Thyroid gland (tissue), 4 donors: ENCODE data around the gene SNAPC4. TPM values are rescaled to one million over a fixed set of nuclear protein-coding genes. Genes with fewer than 3 reads are reported as not detected.

ENCODE experiments used
- DNase-seq, 2 donors: peaks; one replicate each; pipeline ENCODE4 v3.0.0-alpha.2; 2019
- H3K27ac ChIP-seq, 3 donors: fragments of 200-600 bp; sonication (generic); 1 replicate in 2 of 3; 2 replicates in 1 of 3; pipeline ENCODE4 v1.5.1; 2016 to 2019; ENCODE audit warnings: mild to moderate bottlenecking in 1 of 3, moderate library complexity in 1 of 3
- H3K27me3 ChIP-seq: fragments of 200-600 bp; sonication (generic); one replicate; pipeline ENCODE4 v1.5.1; 2019
- H3K36me3 ChIP-seq, 2 donors: fragments of 200-600 bp; sonication (generic); one replicate each; pipeline ENCODE4 v1.5.1; 2016 to 2019
- H3K4me1 ChIP-seq, 2 donors: fragments of 200-600 bp; sonication (generic); one replicate each; pipeline ENCODE4 v1.5.1; 2017 to 2019
- H3K4me3 ChIP-seq, 3 donors: fragments of 200-600 bp; sonication (generic); replicated peaks in 1 of 3; 1 replicate in 2 of 3; 2 replicates in 1 of 3; pipeline ENCODE4 v1.5.1; 2016; ENCODE audit warnings: mild to moderate bottlenecking in 1 of 3
- H3K9me3 ChIP-seq: fragments of 200-600 bp; sonication (generic); one replicate; pipeline ENCODE4 v1.5.1; 2017
- CTCF ChIP-seq, 6 experiments: fragments of 200-600 bp in 3 of 6; fragments of 450-650 bp in 3 of 6; sonication (generic) in 3 of 6; IDR thresholded peaks; one replicate each; pipeline ENCODE4 v1.5.1; 2016 to 2019; ENCODE audit warnings: antibody characterized with exemption in 6 of 6, mild to moderate bottlenecking in 2 of 6, inconsistent platforms in 1 of 6, moderate library complexity in 1 of 6
- POLR2A ChIP-seq, 2 donors: fragments of 450-650 bp; IDR thresholded peaks; one replicate each; pipeline ENCODE4 v1.6.1; 2017; ENCODE audit warnings: antibody characterized with exemption in 2 of 2, mild to moderate bottlenecking in 2 of 2, moderate library complexity in 1 of 2
- WGBS, 2 donors: methylation state at CpG; one replicate each; pipeline ENCODE4 v1.1.5; 2017; 5-methylcytosine and 5-hydroxymethylcytosine counted together
- intact Hi-C: fragments of 100-400 bp; cut with DNase I; formaldehyde crosslinking; loops from one replicate; pipeline ENCODE4 v1.15.1; 2023
- total RNA-seq, 4 donors: library from RNA; depleted of rRNA; stranded (reverse); fragments of >200 nt; gene quantifications; one replicate each; pipeline ENCODE4 v1.2.3, GENCODE V29; 2016

Gene SNAPC4
- total RNA-seq, 4 donors from 2014 or later, result 7.0 to 8.0 (median 7.5) TPM

GRCh38 chr9:136358016-136358415 is 42.0 kb downstream of the SNAPC4 start:
- TF ChIP-seq CTCF (IDR thresholded peaks at IDR 0.05) (no peak), POLR2A (IDR thresholded peaks at IDR 0.05) (no peak)
- Histone ChIP-seq H3K9me3 (no peaks in the 10 kb centered on the region), H3K27ac (no peak overlapping the region), H3K4me3 (no peak overlapping the region), H3K4me1 (peaks cover 4 to 19% of the 10 kb centered on the region in 2 donors), H3K27me3 (no peaks in the 10 kb centered on the region), H3K36me3 (no peaks in the 10 kb centered on the region)
- DNase-seq, result no peak
- WGBS, 2 donors, result 90 to 94% methylated on average over 9 to 11 of the region's 29 CpGs
- intact Hi-C loops, result no loop called here

GRCh38 chr9:136357202-136357725 is 42.7 kb downstream of the SNAPC4 start:
- Histone ChIP-seq H3K36me3 (no peaks in the 10 kb centered on the region), H3K27ac (no peak overlapping the region), H3K4me3 (no peak overlapping the region), H3K4me1 (peaks cover 8 to 19% of the 10 kb centered on the region in 2 donors), H3K9me3 (no peaks in the 10 kb centered on the region), H3K27me3 (no peaks in the 10 kb centered on the region)
- 90 to 96% methylated on average over 9 to 10 of the region's 22 CpGs for WGBS, 2 donors
- DNase-seq, result no peak
- intact Hi-C loops, result no loop called here
- TF ChIP-seq POLR2A (IDR thresholded peaks at IDR 0.05), result no peak
- no peak for TF ChIP-seq CTCF (IDR thresholded peaks at IDR 0.05)

GRCh38 chr9:136355616-136356557 is 44.1 kb downstream of the SNAPC4 start:
- no peak overlapping the region for H3K27ac ChIP-seq
- H3K4me1 ChIP-seq, result peaks cover 8 to 18% of the 10 kb centered on the region in 2 donors
- no peaks in the 10 kb centered on the region for H3K9me3 ChIP-seq
- TF ChIP-seq POLR2A (IDR thresholded peaks at IDR 0.05), result no peak
- intact Hi-C loops, result no loop called here
- H3K27me3 ChIP-seq, result no peaks in the 10 kb centered on the region
- 75 to 81% methylated on average over 13 to 23 of the region's 54 CpGs for WGBS, 2 donors
- DNase-seq, result no peak
- H3K4me3 ChIP-seq, result no peak overlapping the region
- no peaks in the 10 kb centered on the region for H3K36me3 ChIP-seq

GRCh38 chr9:136354592-136355085 is 45.3 kb downstream of the SNAPC4 start:
- peak in 1 of 2 donors; percentile 30 for DNase-seq
- WGBS, 2 donors, result 66 to 84% methylated on average over 7 to 8 of the region's 17 CpGs
- Histone ChIP-seq H3K4me3 (no peak overlapping the region), H3K9me3 (no peaks in the 10 kb centered on the region), H3K27me3 (no peaks in the 10 kb centered on the region), H3K27ac (no peak overlapping the region), H3K4me1 (peaks cover 8 to 18% of the 10 kb centered on the region in 2 donors), H3K36me3 (no peaks in the 10 kb centered on the region)
- intact Hi-C loops, result no loop called here
- TF ChIP-seq POLR2A (IDR thresholded peaks at IDR 0.05) (no peak), CTCF (IDR thresholded peaks at IDR 0.05) (no peak)

- intact Hi-C loops, result no loop called here
- H3K4me3 ChIP-seq, result no peak overlapping the region
- peak in 1 of 2 donors; percentile 36 for DNase-seq
- peak overlapping the region in 1 of 3 donors; percentile 36 for H3K27ac ChIP-seq
- WGBS, 2 donors, result 60 to 68% methylated on average over 4 to 5 of the region's 13 CpGs
- no peak for TF ChIP-seq CTCF (IDR thresholded peaks at IDR 0.05)
- TF ChIP-seq POLR2A (IDR thresholded peaks at IDR 0.05), result no peak
- H3K27me3 ChIP-seq, result no peaks in the 10 kb centered on the region
- H3K36me3 ChIP-seq, result no peaks in the 10 kb centered on the region
- H3K4me1 ChIP-seq, result peaks cover 8 to 18% of the 10 kb centered on the region in 2 donors
- H3K9me3 ChIP-seq, result no peaks in the 10 kb centered on the region
These were observed 46.0 kb downstream of the SNAPC4 start for GRCh38 chr9:136353757-136354488.
